Measurements from ENCODE around the gene ZSCAN20. TPM values are rescaled to one million over a fixed set of nuclear protein-coding genes. Genes with fewer than 3 reads are reported as not detected.

Gene ZSCAN20
- total and polyA plus RNA-seq, 2 of the 4 experiments (the other 2 are of a cell fraction) = 2.1 to 11.1 TPM

DNA sequence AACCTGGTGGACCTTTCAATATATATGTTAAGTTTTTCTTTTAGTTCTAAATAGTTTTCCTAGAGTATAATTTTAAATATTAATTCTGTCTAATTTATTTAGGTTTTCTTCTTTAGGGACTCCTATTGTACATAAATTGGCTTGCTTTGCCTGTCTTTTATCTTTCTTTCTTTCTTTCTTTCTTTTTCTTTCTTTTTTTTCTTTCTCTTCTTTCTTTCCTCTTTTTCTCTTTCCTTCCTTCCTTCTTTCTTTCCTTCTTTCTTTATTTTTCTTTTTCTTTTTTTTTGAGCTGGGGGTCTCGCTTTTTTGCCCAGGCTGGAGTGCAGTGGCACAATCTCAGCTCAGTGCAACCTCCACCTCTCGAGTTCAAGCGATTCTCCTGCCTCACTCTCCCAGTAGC, 35.2 kb downstream of the ZSCAN20 start:
- Histone ChIP-seq H3K36me3 (ENCODE audit: control insufficient read depth, insufficient read depth, low read length) (no peaks in the 10 kb centered on the region), H2BK20ac (ENCODE audit: low read depth, low read length) (no peak overlapping the region), H3K23ac (ENCODE audit: low read depth, low read length) (no peak overlapping the region), H3K4ac (ENCODE audit: low read depth, low read length) (no peak overlapping the region), H2AK9ac (replicated peaks; ENCODE audit: low read depth, low read length, poor library complexity) (no peak overlapping the region), H4K5ac (ENCODE audit: low read depth, low read length) (no peak overlapping the region), H3K4me2 (ENCODE audit: low read depth, low read length) (no peak overlapping the region), H2AK5ac (ENCODE audit: low read depth, low read length) (no peak overlapping the region), H3K27me3 (ENCODE audit: control insufficient read depth, insufficient read depth, low read length) (no peaks in the 10 kb centered on the region), H2AFZ (replicated peaks; ENCODE audit: low read length, poor library complexity) (no peak overlapping the region), H2BK15ac (ENCODE audit: low read depth, low read length) (no peak overlapping the region), H4K91ac (ENCODE audit: insufficient read depth, low read depth, low read length) (no peak overlapping the region), H4K20me1 (ENCODE audit: insufficient read depth, low read length) (no peaks in the 10 kb centered on the region), H2BK120ac (ENCODE audit: low read depth, low read length) (no peak overlapping the region), H3K18ac (ENCODE audit: low read depth, low read length) (no peak overlapping the region), H3K9ac (ENCODE audit: low read depth, low read length) (no peak overlapping the region), H3K4me1 (ENCODE audit: control insufficient read depth, insufficient read depth, low read length) (peaks cover 2% of the 10 kb centered on the region; the same call in 1 of the 2 replicates), H4K8ac (ENCODE audit: low read depth in 2 of 2, low read length in 2 of 2) (no peak overlapping the region), H3K56ac (ENCODE audit: extremely low read depth, insufficient read depth, low read length) (no peak overlapping the region), H3K27ac (ENCODE audit: insufficient read depth, low read length) (no peak overlapping the region), H3K9me1 (ENCODE audit: insufficient read depth, low read length) (no peaks in the 10 kb centered on the region), H3K14ac (replicated peaks; ENCODE audit: low read depth, low read length) (no peak overlapping the region), H3K4me3 (ENCODE audit: insufficient read depth, low read depth, low read length) (no peak overlapping the region), H3K9me3 (ENCODE audit: control insufficient read depth, insufficient read depth, low read length) (no peaks in the 10 kb centered on the region), H3K79me1 (ENCODE audit: low read depth in 1 of 2, low read length in 2 of 2) (no peaks in the 10 kb centered on the region), H2BK5ac (ENCODE audit: low read depth, low read length, poor library complexity, severe bottlenecking) (no peak overlapping the region)
- no CpG with 5 or more reads among the region's 3 CpGs for WGBS, 2 experiments (ENCODE audit: extremely low coverage in 2 of 2, insufficient read length in 1 of 2)
- no TSS peak for BruUV-seq (replicated peaks)
- ATAC-seq (ENCODE audit: low read depth) (no peak), DNase-seq (no peak)
- TF ChIP-seq MXI1 (IDR thresholded peaks at IDR 0.05; ENCODE audit: borderline replicate concordance, low read depth, low read length) (no peak), SMC3 (IDR thresholded peaks at IDR 0.05; ENCODE audit: low read depth, low read length) (no peak), USF2 (IDR thresholded peaks at IDR 0.05; ENCODE audit: low read depth, low read length) (no peak), RAD21 (IDR thresholded peaks at IDR 0.05; ENCODE audit: low read length) (no peak), FOS (IDR thresholded peaks at IDR 0.05; ENCODE audit: low read depth, low read length) (no peak), RFX5 (IDR thresholded peaks at IDR 0.05; ENCODE audit: low read depth, low read length) (no peak), CHD1 (IDR thresholded peaks at IDR 0.05; ENCODE audit: low read depth, low read length) (no peak), MAZ (IDR thresholded peaks at IDR 0.05; ENCODE audit: borderline replicate concordance, low read depth, low read length) (no peak), CTCF (conservative IDR thresholded peaks at IDR 0.05; ENCODE audit: low read depth, low read length) (no peak), POLR2A (IDR thresholded peaks at IDR 0.05; ENCODE audit: low read depth, low read length) (no peak)
- ChIA-PET POLR2A (ENCODE audit: unreplicated experiment) (no interaction called here), CTCF (no interaction called here)
- dilution Hi-C loops (cut with HindIII; ENCODE audit: low sequenced_read_pairs, unreplicated experiment) (no loop called here), in situ Hi-C loops (cut with MboI; ENCODE audit: low sequenced_read_pairs) (no loop called here), intact Hi-C loops (cut with micrococcal nuclease) (no loop called here)

Measured in IMR-90 (cell line).